ENCODE measurements around the gene SPRY4.

The SPRY4 gene

GRCh38 chr5:142324136-142324870 lies 518 bp downstream of the SPRY4 start:
- Mint-ChIP-seq H3K4me3 (peak overlapping the region; percentile 79), H3K27me3 (peaks cover 35% of the 10 kb centered on the region), H3K36me3 (no peaks in the 10 kb centered on the region), H3K4me1 (peaks cover 13% of the 10 kb centered on the region), H3K27ac (no peak overlapping the region), H3K9me3 (no peaks in the 10 kb centered on the region)
- DNase-seq (ENCODE audit: low spot score in 2 of 2) (peak in 1 of 2 donors; percentile 30), ATAC-seq (ENCODE audit: low read depth) (peak; percentile 68)

GRCh38 chr5:142323480-142324135 lies 1.2 kb downstream of the SPRY4 start:
- Mint-ChIP-seq H3K27ac (no peak overlapping the region), H3K9me3 (no peaks in the 10 kb centered on the region), H3K4me1 (peaks cover 13% of the 10 kb centered on the region), H3K36me3 (no peaks in the 10 kb centered on the region), H3K27me3 (peaks cover 33% of the 10 kb centered on the region), H3K4me3 (peak overlapping the region; percentile 79)
- DNase-seq (ENCODE audit: low spot score in 2 of 2) (no peak), ATAC-seq (ENCODE audit: low read depth) (no peak)

- H3K36me3 Mint-ChIP-seq = no peaks in the 10 kb centered on the region
- peaks cover 35% of the 10 kb centered on the region for H3K27me3 Mint-ChIP-seq
- H3K4me1 Mint-ChIP-seq = peaks cover 13% of the 10 kb centered on the region
- DNase-seq (ENCODE audit: low spot score in 2 of 2) = no peak
- no peak overlapping the region for H3K27ac Mint-ChIP-seq
- no peaks in the 10 kb centered on the region for H3K9me3 Mint-ChIP-seq
- no peak overlapping the region for H3K4me3 Mint-ChIP-seq
- no peak for ATAC-seq (ENCODE audit: low read depth)
Observed at GRCh38 chr5:142322747-142323479, 1.9 kb downstream of the SPRY4 start.

- peaks cover 33% of the 10 kb centered on the region for H3K27me3 Mint-ChIP-seq
- H3K9me3 Mint-ChIP-seq = no peaks in the 10 kb centered on the region
- peaks cover 13% of the 10 kb centered on the region for H3K4me1 Mint-ChIP-seq
- no peaks in the 10 kb centered on the region for H3K36me3 Mint-ChIP-seq
- DNase-seq (ENCODE audit: low spot score in 2 of 2) (no peak), ATAC-seq (ENCODE audit: low read depth) (no peak)
- H3K4me3 Mint-ChIP-seq = no peak overlapping the region
- no peak overlapping the region for H3K27ac Mint-ChIP-seq
Observed at GRCh38 chr5:142322403-142322746, 2.4 kb downstream of the SPRY4 start.

GRCh38 chr5:142320851-142321560 lies 3.8 kb downstream of the SPRY4 start:
- Mint-ChIP-seq H3K4me3 (no peak overlapping the region), H3K36me3 (no peaks in the 10 kb centered on the region), H3K27me3 (peaks cover 34% of the 10 kb centered on the region), H3K4me1 (peaks cover 14% of the 10 kb centered on the region), H3K9me3 (no peaks in the 10 kb centered on the region), H3K27ac (no peak overlapping the region)
- DNase-seq (ENCODE audit: low spot score in 2 of 2) (no peak), ATAC-seq (ENCODE audit: low read depth) (no peak)

- Mint-ChIP-seq H3K36me3 (no peaks in the 10 kb centered on the region), H3K9me3 (no peaks in the 10 kb centered on the region), H3K4me1 (peaks cover 15% of the 10 kb centered on the region), H3K4me3 (no peak overlapping the region), H3K27me3 (peaks cover 34% of the 10 kb centered on the region), H3K27ac (no peak overlapping the region)
- DNase-seq (ENCODE audit: low spot score in 2 of 2) (no peak), ATAC-seq (ENCODE audit: low read depth) (no peak)
Observed at GRCh38 chr5:142320430-142320738, 4.4 kb downstream of the SPRY4 start.

- Mint-ChIP-seq H3K9me3 (no peaks in the 10 kb centered on the region), H3K27me3 (peaks cover 34% of the 10 kb centered on the region), H3K36me3 (no peaks in the 10 kb centered on the region), H3K27ac (no peak overlapping the region), H3K4me1 (peaks cover 9% of the 10 kb centered on the region), H3K4me3 (no peak overlapping the region)
- ATAC-seq (ENCODE audit: low read depth) (no peak), DNase-seq (ENCODE audit: low spot score in 2 of 2) (no peak)
Observed at GRCh38 chr5:142319560-142320429, 5.0 kb downstream of the SPRY4 start.

- DNase-seq (ENCODE audit: low spot score in 2 of 2) (no peak), ATAC-seq (ENCODE audit: low read depth) (no peak)
- no peaks in the 10 kb centered on the region for H3K9me3 Mint-ChIP-seq
- H3K4me3 Mint-ChIP-seq = no peak overlapping the region
- H3K36me3 Mint-ChIP-seq = no peaks in the 10 kb centered on the region
- H3K27me3 Mint-ChIP-seq = peaks cover 36% of the 10 kb centered on the region
- peaks cover 6% of the 10 kb centered on the region for H3K4me1 Mint-ChIP-seq
- H3K27ac Mint-ChIP-seq = no peak overlapping the region
Observed at GRCh38 chr5:142319105-142319504, 5.7 kb downstream of the SPRY4 start.

GRCh38 chr5:142317753-142318152 lies 7.1 kb downstream of the SPRY4 start:
- ATAC-seq (ENCODE audit: low read depth) = no peak
- Mint-ChIP-seq H3K36me3 (no peaks in the 10 kb centered on the region), H3K27me3 (peaks cover 32% of the 10 kb centered on the region), H3K4me3 (no peak overlapping the region), H3K27ac (no peak overlapping the region), H3K9me3 (no peaks in the 10 kb centered on the region), H3K4me1 (peaks cover 3% of the 10 kb centered on the region)
- no peak for DNase-seq (ENCODE audit: low spot score in 2 of 2)

GRCh38 chr5:142317173-142317572 lies 7.6 kb downstream of the SPRY4 start:
- DNase-seq (ENCODE audit: low spot score in 2 of 2) (no peak), ATAC-seq (ENCODE audit: low read depth) (no peak)
- Mint-ChIP-seq H3K4me1 (peaks cover 3% of the 10 kb centered on the region), H3K4me3 (no peak overlapping the region), H3K36me3 (no peaks in the 10 kb centered on the region), H3K9me3 (no peaks in the 10 kb centered on the region), H3K27ac (no peak overlapping the region), H3K27me3 (peaks cover 32% of the 10 kb centered on the region)

- Mint-ChIP-seq H3K36me3 (no peaks in the 10 kb centered on the region), H3K4me3 (no peak overlapping the region), H3K4me1 (peaks cover 3% of the 10 kb centered on the region), H3K27me3 (peaks cover 31% of the 10 kb centered on the region), H3K9me3 (no peaks in the 10 kb centered on the region), H3K27ac (no peak overlapping the region)
- ATAC-seq (ENCODE audit: low read depth) (no peak), DNase-seq (ENCODE audit: low spot score in 2 of 2) (no peak)
Observed at GRCh38 chr5:142316681-142317080, 8.1 kb downstream of the SPRY4 start.

- DNase-seq (ENCODE audit: low spot score in 2 of 2) (no peak), ATAC-seq (ENCODE audit: low read depth) (no peak)
- peaks cover 32% of the 10 kb centered on the region for H3K27me3 Mint-ChIP-seq
- H3K36me3 Mint-ChIP-seq = no peaks in the 10 kb centered on the region
- H3K4me1 Mint-ChIP-seq = peaks cover 3% of the 10 kb centered on the region
- H3K4me3 Mint-ChIP-seq = no peak overlapping the region
- H3K27ac Mint-ChIP-seq = no peak overlapping the region
- no peaks in the 10 kb centered on the region for H3K9me3 Mint-ChIP-seq
Observed at GRCh38 chr5:142316051-142316450, 8.8 kb downstream of the SPRY4 start.

- no peak for ATAC-seq (ENCODE audit: low read depth)
- peaks cover 25% of the 10 kb centered on the region for H3K27me3 Mint-ChIP-seq
- no peak overlapping the region for H3K27ac Mint-ChIP-seq
Observed at GRCh38 chr5:142315096-142315900, 9.5 kb downstream of the SPRY4 start.

More at GRCh38 chr5:142315096-142315900, 9.5 kb downstream of the SPRY4 start:
- no peak for DNase-seq (ENCODE audit: low spot score in 2 of 2)
- no peaks in the 10 kb centered on the region for H3K36me3 Mint-ChIP-seq
- peaks cover 3% of the 10 kb centered on the region for H3K4me1 Mint-ChIP-seq
- H3K9me3 Mint-ChIP-seq = no peaks in the 10 kb centered on the region
- H3K4me3 Mint-ChIP-seq = no peak overlapping the region
